Measurements from ENCODE around the gene BAZ2B. TPM values are rescaled to one million over a fixed set of nuclear protein-coding genes. Genes with fewer than 3 reads are reported as not detected.

The BAZ2B gene
- total RNA-seq, 4 donors from 2014 or later, result 94.5 to 237 (median 145) TPM

DNA sequence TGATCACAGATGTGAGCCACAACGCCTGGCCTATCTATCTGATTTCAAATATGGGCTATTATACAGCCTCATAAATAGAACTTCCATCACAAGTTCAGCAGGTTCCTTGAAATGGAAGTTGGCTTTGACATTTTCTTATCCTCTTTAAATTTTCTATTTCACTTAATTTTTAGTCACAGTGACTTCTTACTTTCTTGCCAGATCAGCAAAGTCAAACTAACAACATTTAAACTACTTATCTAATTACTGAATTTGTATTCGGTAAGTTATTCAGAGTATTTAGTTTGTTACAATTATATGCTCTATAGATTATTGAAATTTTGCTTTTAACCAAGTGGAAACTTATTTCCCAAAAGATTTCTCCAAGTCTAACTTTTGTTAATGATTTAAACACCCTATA, 108.2 kb downstream of the BAZ2B start:
- Histone ChIP-seq H3K27ac (no peak overlapping the region), H3K9me3 (no peaks in the 10 kb centered on the region), H3K4me3 (no peak overlapping the region), H3K36me3 (no peaks in the 10 kb centered on the region), H3K27me3 (no peaks in the 10 kb centered on the region), H3K4me1 (no peaks in the 10 kb centered on the region)
- intact Hi-C loops (cut with DNase I; ENCODE audit: low total_unique reads), result no loop called here
- TF ChIP-seq POLR2A (IDR thresholded peaks at IDR 0.05), result no peak
- TF ChIP-seq, protein P1, sequence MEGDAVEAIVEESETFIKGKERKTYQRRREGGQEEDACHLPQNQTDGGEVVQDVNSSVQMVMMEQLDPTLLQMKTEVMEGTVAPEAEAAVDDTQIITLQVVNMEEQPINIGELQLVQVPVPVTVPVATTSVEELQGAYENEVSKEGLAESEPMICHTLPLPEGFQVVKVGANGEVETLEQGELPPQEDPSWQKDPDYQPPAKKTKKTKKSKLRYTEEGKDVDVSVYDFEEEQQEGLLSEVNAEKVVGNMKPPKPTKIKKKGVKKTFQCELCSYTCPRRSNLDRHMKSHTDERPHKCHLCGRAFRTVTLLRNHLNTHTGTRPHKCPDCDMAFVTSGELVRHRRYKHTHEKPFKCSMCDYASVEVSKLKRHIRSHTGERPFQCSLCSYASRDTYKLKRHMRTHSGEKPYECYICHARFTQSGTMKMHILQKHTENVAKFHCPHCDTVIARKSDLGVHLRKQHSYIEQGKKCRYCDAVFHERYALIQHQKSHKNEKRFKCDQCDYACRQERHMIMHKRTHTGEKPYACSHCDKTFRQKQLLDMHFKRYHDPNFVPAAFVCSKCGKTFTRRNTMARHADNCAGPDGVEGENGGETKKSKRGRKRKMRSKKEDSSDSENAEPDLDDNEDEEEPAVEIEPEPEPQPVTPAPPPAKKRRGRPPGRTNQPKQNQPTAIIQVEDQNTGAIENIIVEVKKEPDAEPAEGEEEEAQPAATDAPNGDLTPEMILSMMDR (IDR thresholded peaks at IDR 0.05), result no peak
- no peak for DNase-seq

DNA sequence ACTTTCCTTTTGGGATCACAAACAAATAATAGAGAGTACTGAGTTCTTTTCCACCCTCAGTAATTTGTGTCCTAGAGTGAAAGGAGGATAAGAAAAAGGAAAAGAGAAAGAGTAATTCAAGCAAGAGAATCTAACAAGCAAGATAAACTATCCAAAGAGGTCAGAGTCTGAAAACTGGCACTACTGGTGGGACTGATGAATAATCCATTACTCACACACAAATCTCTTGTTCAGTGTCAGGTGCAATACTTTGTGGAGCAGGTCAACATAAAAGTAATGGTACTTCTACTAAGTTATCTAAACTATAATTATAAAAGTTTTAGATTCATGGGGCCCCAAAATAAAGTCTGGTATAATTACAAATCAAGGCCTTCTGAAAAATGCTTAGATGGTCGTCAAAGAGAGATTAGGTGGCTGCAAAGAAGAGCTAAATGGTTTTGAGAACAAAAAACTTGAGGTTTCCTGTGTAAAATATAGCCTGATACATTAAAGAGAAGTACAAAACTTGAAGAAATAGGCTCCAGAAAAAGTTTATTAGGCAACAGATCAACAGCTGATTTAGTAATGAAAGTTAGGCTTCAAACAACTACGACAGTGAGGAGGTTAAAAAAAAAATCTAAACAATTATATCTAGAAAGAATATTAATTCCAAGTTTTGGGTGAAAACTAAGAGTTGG, 109.4 kb downstream of the BAZ2B start:
- TF ChIP-seq POLR2A (IDR thresholded peaks at IDR 0.05), result no peak
- TF ChIP-seq, protein P1 (IDR thresholded peaks at IDR 0.05), result no peak
- Histone ChIP-seq H3K27me3 (no peaks in the 10 kb centered on the region), H3K4me1 (no peaks in the 10 kb centered on the region), H3K9me3 (no peaks in the 10 kb centered on the region), H3K36me3 (no peaks in the 10 kb centered on the region), H3K27ac (no peak overlapping the region), H3K4me3 (no peak overlapping the region)
- DNase-seq, result no peak
- intact Hi-C loops (cut with DNase I; ENCODE audit: low total_unique reads), result no loop called here

DNA sequence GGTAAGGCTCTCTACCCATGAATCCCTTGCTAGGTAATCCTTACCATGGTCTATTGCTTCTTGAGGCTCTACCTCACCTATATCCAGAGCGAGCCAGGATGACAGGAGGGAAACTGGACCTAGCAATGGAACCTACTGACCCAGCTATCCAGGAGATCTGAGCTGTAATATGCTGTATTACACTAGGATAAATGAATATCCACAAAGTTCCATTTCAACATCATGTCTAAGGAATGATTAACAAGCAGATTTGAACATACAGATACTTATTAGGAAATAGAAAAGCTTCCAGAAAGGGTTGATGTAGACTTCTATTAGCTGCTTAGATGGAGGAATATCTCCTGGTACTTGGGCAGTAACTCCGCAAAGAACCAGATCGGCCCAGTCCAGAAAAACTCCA, 110.1 kb downstream of the BAZ2B start:
- H3K9me3 ChIP-seq, result no peaks in the 10 kb centered on the region
- no peak overlapping the region for H3K27ac ChIP-seq
- no peaks in the 10 kb centered on the region for H3K4me1 ChIP-seq
- no peak for DNase-seq
- no peak overlapping the region for H3K4me3 ChIP-seq
- intact Hi-C loops (cut with DNase I; ENCODE audit: low total_unique reads), result no loop called here
- H3K36me3 ChIP-seq, result no peaks in the 10 kb centered on the region
- H3K27me3 ChIP-seq, result no peaks in the 10 kb centered on the region
- no peak for TF ChIP-seq POLR2A (IDR thresholded peaks at IDR 0.05)
- TF ChIP-seq, protein P1 (IDR thresholded peaks at IDR 0.05), result no peak

DNA sequence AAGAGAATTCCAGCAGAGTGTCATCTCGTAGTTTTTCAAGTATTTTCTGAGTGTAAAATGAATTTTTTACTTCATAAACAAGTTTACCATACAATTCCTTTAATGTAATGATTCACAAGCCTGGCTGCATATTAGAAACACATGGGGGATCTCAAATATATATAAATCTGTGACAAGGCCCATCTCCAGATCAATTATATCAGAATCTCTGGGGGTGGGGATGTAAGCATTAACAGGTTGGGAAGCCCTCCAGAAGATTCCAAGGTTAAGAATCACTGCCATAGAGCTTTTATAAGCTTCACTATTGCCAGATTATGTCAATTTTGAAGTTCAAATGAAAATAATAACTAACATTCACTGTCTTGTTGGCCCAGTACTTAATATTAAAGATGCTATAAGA, 111.2 kb downstream of the BAZ2B start:
- Histone ChIP-seq H3K27me3 (no peaks in the 10 kb centered on the region), H3K4me3 (no peak overlapping the region), H3K27ac (no peak overlapping the region), H3K36me3 (no peaks in the 10 kb centered on the region), H3K9me3 (no peaks in the 10 kb centered on the region), H3K4me1 (no peaks in the 10 kb centered on the region)
- TF ChIP-seq, protein P1 (IDR thresholded peaks at IDR 0.05), result no peak
- no peak for TF ChIP-seq POLR2A (IDR thresholded peaks at IDR 0.05)
- no peak for DNase-seq
- intact Hi-C loops (cut with DNase I; ENCODE audit: low total_unique reads), result no loop called here

DNA sequence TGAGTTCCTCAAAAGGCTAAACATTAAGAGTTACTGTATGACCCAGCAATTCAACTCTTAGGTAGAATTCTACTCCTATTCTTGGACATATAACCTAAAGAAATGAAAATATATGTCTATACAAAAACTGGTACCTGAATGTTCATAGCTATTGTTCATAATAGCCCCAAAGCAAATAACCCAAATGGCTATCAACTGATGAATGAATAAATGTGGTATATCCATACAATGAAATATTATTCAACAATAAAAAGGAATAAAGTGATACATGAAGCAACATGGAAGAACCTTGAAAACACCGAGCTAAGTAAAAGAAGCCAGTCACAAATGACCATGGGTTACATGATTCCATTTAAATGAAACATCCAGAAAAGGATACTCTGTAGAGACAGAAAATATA, 114.6 kb downstream of the BAZ2B start:
- Histone ChIP-seq H3K36me3 (no peaks in the 10 kb centered on the region), H3K27me3 (no peaks in the 10 kb centered on the region), H3K4me1 (no peaks in the 10 kb centered on the region), H3K27ac (no peak overlapping the region), H3K4me3 (no peak overlapping the region), H3K9me3 (no peaks in the 10 kb centered on the region)
- TF ChIP-seq, protein P1 (IDR thresholded peaks at IDR 0.05), result no peak
- no peak for TF ChIP-seq POLR2A (IDR thresholded peaks at IDR 0.05)
- no peak for DNase-seq
- intact Hi-C loops (cut with DNase I; ENCODE audit: low total_unique reads), result no loop called here
